Hippocampal formation (tissue), 2 donors: ENCODE results near the gene SLC16A3.

Experiments
- DNase-seq, 2 donors: peaks; one replicate each; lab custom pipeline; 2025; lab: John Stamatoyannopoulos, UW

The SLC16A3 gene

DNA sequence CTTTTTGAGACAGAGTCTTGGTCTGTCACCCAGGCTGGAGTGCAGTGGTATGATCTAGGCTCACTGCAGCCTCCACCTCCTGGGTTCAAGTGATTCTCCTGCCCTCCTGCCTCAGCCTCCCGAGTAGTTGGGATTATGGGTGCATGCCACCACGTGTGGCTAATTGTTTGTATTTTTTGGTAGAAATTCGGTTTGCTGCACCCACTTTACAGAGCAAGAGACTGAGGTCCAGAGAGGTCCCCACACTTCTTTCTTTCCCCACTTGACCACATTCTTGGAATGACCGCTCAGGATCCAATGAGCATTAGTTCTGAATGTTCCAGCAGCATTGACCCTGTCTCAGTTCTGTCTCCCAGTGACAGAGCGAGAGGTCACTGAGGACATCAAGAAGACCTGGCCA is 5.3 kb upstream of the SLC16A3 start:
- DNase-seq, result no peak

DNA sequence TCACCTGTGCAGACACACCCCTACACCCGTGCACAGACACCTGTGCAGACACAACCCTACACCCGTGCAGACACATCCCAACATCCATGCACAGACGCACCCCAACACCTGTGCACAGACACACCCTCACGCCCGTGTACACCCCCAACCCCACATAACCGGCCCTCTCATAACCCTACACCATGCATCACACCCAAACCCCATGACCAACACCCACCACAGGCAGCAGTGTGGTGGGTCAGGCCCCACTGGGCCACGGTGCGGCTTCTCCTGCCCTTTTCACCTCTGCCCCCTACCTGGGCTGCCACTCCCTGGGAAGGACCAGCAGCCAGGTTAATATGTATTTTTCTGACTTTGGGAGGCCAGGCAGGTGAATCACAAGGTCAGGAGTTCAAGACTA is 4.2 kb upstream of the SLC16A3 start:
- DNase-seq, result no peak

DNA sequence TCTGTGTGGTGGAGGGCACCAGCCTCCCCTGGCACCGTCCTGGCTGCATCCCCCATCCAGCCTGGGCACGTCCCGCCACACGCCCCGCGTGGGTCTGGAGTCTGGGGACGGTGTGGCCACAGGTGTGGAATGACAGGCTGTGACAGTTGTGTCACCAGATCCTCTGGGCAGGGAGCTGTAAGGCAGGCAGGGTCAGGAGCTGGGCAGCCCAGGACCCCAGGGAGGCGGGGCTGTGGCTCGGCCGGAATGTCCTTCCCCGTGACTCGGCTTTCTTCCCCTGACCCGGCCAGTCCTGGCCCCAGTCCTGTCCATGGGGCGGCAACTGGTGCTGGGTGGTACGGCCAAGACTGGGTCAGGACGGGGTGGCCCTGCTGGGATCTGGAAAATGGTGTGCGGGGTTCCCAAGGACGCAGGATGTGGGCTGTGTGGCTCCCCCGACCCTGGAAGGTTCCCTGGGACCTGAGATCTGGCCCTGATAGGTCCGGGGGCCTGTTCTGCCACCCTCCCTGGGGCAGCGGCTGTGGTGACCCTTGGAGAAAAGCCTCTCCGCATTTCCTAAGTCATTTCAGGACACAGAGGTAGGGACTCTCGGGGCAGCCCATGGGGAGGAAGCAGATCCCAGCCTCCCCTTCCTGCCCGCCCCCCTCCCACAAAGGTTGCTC is 3.3 kb upstream of the SLC16A3 start:
- DNase-seq, result no peak

DNA sequence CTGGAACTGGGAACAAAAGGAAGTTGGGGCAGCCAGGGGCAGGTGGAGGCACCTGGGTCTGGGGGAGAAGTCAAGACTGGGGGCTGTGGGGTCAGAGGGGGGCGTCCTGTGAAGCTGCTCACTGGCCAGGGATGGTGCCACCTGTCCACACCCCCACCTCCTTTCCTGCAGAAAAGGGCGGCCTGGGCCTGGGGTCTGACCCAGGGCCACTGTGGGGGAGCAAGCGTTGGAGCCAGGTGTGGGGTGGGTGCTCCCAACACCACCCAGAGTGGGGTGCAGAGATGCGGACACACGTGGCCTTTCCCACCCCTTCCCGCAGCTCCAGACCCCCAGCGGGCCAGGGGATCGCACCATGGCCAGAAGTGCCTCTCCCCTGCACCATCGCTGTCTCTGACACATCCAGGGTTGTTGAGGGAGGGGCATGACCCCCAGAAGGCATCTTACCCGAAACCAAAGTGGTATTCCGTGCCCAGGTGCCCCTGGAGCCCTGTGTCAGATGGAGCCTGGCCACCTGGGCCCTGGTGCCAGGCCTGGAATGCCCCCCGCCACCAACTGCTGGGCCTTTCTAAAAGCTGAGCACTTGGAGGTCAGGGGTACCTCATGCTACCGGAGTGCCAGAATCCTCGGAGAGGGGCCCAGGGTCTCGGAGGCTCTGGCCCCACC is 2.6 kb upstream of the SLC16A3 start:
- DNase-seq, result no peak

DNA sequence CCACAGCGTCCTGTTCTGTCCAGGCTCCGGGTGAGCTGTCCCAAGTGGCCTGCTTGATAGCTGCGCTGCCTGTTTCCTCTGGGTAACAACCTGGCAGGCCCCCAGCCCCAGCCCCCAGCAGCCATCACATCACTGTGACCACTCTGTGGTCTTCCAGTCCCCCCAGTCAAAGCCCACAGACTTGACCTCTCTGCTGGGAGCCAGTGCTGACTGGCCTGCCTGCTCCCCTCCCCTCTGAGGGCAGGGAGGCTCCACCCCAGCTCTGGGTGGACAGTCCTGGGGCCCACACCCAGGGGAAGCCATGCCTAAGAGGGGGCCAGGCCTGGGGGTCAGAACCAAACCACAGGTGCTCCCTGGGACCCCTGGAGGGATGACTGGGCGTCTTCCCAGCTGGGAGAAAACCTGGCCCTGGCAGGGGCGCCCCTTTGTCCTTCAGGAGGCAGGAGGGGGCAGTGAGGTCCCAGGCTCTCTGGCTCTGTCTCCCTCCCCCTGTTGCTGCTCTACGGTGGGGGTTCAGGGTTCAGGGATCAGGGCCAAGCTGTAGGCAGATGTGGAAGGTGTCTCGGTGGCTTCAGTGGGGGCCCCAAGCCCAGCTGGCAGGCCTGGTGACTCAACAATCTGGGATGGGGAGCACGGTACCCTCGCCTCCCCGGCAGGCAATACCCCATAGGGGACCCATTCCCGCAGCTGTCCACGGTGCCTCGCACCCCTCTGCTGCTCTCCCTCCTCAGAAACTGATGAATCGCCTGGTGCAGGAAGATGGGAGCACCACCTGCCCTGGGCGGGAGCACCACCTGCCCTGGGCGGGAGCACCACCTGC is 1.8 kb upstream of the SLC16A3 start:
- no peak for DNase-seq

DNA sequence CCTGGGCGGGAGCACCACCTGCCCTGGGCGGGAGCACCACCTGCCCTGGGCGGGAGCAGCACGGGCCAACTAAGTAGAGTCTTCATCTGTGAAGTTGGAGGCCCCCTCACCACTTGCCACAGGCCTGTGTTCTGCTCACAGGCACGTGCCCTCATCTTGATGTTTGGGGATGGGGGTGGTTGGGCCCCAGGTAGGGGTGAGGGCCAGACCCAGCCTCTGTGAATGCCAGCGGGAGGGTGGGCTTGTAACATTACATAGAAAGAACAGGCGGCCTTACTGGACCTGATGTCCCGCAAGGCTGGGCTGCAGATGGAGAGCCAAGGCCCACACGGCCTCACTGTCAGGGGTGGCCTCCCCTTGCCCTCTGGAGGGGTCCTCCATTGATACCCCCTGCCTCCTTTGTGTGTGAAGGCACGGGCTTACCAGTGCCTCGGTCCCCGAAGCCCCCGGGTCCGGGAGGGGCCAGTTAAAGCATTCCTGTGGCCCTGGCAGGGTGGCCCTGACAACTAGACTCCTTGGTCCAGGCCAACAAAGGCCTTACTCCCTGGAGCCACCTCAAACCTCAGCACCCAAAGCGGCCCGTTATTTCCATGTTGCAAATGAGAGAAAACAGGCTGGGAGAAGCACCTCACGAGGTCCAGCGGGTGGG is 1.1 kb upstream of the SLC16A3 start:
- DNase-seq, result no peak

DNA sequence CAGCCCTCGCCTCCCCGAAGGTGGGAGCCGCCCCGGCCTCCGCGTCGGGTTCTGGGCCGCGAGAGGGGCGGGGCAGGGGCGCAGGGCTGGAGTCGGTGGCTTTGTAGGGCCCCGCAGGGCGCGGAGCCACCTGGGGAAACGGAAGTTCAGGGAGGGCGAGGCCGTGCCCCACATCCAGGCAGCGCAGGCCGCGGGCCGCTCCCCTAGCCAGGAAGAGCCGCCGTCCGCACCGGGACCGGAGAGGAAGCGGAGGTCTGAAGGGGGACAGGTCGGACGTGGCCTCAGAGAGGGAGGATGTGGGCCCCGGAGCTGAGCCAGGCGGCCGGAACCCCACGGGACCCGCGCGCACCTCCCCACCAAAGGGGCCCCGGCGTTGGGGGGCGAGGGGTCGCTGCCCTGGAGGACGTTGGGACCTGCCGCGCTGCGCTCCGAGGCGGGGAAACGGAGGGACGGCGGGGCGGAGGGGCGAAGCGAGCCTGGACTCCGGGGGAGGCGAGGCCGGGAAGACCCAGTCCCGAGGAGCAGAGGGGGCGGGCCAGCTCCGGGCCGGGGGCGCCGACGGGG is 482 bp upstream of the SLC16A3 start:
- no peak for DNase-seq

DNA sequence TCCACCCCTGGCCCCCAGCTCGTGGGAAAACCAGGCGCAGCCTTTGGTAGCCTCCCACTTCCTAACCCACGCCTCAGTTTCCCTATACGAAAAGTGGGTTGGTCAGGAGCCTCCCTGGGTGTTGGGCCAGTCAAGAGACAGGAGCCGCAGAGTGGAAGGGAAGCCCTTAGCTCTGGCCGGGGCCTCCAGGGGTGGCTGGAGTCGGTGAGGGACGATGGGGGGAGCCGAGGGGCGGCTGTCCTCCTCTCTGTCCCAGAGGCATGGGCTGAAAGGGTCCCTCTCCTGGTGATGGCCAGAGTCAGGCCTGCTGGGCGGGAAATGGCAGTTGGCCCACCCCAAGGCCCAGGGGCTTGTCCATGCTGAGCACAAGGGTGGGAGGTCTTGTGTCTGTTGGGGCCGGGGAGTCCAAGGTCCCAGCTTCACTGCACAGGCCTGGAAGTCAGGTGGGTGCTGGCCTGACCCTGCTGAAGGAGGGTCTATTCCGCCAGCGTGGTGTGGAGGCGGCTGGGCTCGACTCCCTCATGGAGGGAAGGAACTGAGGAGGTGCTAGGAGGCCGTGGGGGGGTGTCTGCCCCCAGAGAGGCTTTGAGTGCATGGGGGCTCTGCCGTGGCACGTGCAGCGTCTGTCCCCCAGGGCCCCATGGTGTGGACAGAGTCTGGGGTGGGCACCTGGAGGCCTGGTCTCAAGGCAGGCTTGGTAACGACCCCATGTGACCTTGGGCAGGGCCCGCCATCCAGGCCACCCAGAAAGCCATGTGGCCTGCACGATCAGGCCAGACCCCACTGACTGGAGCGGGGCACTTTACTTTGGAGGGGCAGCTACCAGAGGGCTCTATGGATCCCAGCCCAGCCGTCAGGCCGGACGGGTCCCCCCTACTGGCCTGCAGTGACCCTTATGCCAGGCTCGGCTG is 1.1 kb downstream of the SLC16A3 start:
- no peak for DNase-seq

DNA sequence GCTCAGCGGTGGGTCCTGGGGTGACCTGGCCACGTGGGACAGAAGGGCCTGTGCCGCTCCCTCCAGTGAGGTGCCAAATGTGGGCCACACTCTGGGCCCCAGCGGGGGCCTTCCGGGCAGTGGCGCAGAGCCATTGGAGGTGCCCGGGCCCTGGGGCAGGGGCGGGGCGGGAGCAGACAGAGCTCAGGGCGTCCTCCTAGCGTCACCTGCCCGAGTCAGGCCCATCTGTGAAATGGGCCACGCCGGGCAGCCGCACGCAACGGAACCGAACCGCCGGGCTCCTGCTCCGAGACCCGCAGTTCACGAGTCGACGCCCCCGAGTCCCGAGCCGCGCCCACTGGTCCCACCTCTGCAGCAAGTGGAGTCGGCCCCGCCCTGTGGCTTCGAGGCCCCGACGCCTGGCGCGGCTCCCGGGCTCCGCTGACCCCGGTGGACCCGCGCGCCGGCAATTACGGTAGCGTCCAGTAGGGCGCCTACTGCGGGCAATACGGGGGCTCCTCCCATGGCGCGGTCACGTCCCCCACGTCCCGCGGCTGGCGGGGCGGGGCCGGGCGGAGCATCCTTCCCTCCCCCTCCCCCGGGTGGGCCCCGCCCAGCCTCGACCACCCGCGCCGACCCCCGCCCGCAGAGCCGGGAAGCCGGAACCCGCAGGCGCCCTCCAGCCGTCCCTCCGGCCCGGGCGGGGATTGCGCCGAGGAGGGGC is 1.9 kb downstream of the SLC16A3 start:
- DNase-seq, result peak; percentile 8 to 52

DNA sequence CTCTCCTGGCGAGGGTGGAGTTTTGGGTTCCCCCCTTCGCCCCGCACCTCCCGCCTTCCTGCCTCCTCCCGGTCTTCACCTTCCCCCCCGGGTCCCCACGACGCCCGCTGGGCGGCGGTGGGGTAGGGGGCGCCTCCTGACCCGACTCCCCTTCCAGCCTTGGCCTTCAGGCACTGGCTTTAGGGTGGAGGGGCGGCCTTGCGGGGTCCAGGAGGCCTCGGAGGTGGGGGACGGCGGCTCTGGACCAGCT is 2.4 kb downstream of the SLC16A3 start:
- no peak for DNase-seq

DNA sequence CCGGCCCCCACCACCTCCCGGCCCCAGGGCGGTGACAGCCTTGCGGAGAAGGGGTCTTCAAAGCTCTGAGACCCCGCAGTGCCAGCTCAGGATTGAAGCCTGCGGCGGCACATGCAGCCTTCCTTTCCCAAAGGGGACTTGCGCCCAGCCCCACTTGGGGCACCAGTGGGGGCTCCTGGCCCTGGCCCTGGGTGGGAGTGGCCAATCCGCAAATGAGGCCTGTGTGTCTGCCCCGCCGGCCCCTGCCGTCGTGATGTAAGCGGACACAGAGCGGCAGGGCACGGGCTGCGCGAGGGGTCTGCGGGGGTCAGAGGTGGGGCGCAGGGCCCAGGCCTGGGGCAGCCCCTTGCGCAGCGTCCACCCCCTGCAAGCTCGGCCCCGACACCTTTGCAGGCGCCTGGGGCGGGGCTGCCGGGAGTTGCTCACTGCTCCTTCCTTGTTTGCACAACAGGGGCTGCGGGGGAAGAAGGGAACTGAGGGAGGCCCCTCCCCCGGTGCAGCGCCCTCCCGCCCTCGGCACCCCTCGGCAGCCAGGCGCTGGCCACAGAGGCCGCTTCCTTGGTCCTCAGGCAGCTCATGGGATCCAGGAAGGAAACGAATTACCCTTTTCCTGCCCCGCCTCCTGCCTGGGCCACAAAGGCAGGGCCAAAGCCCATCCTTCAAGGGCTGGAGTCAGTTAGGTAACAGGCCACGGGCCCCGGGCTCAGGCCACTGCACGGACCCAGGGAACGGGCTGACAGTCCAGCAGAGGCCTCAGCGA is 2.9 kb downstream of the SLC16A3 start:
- peak in 1 of 2 donors; percentile 29 for DNase-seq

DNA sequence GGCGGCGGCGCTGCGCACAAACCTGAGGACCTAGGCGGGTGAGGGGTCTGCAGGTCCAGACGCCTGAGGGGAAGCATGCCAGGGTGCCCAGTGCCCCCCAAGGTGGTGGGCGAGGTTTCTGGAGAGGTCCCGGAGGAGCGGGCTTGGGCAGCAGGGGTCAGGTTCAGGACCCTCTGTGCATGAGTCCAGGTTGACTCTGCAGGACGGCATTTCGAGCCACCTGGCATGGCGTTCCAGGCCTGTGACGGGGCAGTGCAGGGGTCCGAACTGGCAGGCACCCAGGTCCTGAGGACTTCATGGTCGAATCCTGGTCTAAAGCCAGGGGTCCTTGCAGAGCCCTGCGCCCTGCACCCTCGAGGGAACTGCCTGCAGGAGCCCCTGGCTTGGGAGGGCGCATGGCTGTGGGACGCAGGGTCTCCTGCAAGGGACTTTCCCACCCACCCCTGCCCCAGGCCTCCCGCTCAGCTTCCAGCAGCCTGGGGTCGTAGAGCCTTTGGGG is 3.5 kb downstream of the SLC16A3 start:
- DNase-seq, result no peak

DNA sequence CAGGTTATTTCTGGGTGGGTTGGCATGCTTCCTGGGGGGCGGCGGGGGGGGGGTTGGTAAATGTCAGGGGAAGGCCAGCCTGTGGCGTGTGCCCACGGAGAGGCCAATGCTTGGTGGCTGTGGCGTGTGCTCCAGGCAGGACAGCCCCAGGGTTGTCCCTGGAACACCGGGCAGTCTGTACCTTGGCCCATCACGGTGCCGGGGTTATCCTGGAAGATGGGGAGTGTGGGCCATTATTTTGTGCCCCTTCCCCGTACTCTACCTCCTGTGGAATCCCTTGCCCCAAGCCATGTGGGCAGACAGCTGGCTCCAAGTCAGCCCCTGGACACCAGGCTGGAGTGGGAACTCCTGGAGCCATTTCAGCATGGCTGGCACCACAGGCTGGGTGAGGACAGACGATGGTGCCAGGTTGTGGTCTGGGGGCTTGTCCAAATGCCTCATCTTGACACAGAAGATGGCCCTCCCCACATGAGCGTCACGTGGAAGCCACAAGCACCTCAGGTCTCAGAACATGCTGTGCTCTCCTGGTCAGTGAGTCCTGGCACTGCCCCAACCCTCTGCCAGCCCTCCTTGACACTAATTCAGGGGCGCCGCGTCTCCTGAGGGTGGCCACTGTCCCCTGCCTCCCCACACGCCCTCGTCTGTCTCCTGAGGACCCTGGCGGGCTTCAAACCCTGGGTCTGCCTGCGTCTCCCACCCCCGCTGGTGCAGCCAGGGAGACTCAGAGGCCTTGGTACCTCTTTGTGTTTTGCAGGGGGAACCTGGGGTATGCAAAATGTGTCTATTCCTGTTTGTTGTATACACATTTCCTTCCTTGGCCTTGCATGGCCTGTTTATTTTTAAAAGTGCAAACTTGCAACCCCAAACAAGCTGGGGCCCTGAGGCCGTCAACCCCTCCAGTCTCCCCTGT is 4.3 kb downstream of the SLC16A3 start:
- DNase-seq, result no peak

DNA sequence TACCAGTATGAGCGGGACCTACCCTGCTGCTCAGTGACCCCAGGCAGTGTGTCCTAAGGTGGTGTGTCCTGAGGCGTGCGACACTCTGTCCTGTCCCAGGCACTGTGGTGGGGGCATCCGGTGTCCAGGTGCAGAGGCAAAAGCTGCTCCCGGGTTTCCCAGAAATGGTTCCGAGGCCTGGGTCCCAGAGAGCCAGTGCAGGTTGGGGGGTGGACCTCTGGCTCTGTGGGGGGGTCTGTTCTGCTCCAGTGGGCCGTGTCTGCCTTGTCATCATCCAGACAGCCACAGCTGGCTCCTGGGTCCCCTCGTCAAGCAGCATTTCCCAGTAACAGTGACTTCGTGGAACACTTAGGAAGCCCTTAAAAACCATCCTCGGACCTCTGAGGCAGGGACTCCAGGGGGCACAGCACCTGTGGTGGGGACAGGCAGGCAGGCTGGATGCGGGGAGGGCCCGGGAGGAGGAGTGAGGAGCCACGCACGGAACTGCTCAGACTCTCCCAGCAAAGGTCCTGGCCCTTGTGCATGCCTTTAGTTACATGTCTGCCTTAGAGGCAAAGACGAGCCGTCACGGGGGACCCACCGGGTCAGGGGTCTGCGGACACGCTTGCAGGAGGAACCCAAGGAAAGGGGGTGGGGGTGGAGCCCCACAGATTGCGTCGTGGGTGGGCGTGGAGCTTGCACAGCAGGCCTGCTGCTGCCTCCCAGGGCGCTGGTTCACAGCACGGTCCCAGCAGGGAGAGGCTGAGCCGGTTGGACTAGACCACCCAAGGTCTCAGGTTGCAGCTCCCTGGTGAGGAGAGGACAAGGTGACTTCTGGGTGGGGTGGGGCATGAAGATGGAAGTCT is 5.6 kb downstream of the SLC16A3 start:
- no peak for DNase-seq

DNA sequence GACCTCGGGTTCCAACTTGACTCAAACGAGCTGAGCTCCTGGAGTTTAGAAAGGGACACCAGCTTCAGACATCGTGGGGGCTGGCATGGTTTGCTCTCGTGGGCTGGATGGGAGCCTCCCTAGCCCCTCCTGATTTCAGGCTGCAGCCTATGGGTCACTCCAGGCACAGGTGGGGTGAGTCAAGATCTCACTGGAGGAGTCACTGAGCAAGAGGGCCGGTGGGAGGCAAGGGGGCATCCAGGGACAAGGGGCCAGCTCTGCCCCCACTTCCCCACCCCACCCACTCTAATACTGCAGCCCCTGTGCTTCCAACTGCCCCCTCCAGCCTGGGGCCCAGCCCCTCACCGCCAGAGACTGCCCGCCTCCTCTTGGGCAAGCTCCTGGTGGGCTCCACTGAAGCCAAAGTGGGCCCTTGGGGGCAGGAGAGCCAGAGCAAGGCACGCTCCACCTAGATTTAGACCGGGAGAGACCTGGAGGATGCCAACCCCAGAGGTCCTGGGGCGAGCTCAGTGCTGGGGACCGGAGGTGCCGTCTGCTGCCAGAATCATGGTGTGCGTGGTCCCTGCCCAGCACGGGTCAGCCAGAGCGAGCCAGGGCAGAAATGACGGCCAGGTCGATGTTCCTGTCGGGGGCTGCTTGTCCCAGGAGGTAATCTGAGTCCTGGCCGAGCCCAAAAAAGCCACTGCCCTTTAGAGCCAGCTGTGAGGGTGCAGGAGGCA is 6.4 kb downstream of the SLC16A3 start:
- no peak for DNase-seq

DNA sequence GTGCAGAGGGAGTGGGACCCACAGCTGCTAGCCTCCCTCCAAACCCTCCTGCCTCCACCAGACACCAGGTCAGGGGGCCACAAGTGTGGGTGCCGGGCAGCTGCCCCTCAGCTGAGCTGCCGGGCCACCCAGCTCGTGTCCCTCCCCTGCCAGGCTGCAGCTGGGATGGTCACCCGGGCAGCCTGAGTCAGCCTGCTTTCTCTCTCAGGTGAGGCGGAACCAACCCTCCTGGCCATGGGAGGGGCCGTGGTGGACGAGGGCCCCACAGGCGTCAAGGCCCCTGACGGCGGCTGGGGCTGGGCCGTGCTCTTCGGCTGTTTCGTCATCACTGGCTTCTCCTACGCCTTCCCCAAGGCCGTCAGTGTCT is 6.9 kb downstream of the SLC16A3 start:
- DNase-seq, result no peak
